Chondrocyte (in vitro differentiated cells): ENCODE measurements around the gene KRT38. TPM values are rescaled to one million over a fixed set of nuclear protein-coding genes. Genes with fewer than 3 reads are reported as not detected.

ENCODE experiments used
- DNase-seq: peaks from one replicate; pipeline ENCODE4 v3.0.0; 2021; ENCODE audit warnings: mixed read lengths, low spot score
- H3K27ac Mint-ChIP-seq: one replicate; pipeline ENCODE4 v1.8.0; 2021; ENCODE audit warnings: mild to moderate bottlenecking, moderate library complexity, mixed read lengths; ENCODE audit not compliant: unreplicated experiment
- H3K27me3 Mint-ChIP-seq: 2 replicates; pipeline ENCODE4 v1.8.0; 2021; ENCODE audit warnings: low read depth, mixed read lengths
- H3K36me3 Mint-ChIP-seq: 2 replicates; pipeline ENCODE4 v1.8.0; 2021; ENCODE audit warnings: low read depth, mixed read lengths
- H3K4me1 Mint-ChIP-seq: 2 replicates; pipeline ENCODE4 v1.8.0; 2021; ENCODE audit warnings: low read depth, mild to moderate bottlenecking, mixed read lengths
- H3K4me3 Mint-ChIP-seq: one replicate; pipeline ENCODE4 v1.8.0; 2021; ENCODE audit warnings: mild to moderate bottlenecking, moderate library complexity, mixed read lengths; ENCODE audit not compliant: unreplicated experiment
- H3K9me3 Mint-ChIP-seq: 2 replicates; pipeline ENCODE4 v1.8.0; 2021; ENCODE audit warnings: low read depth, mixed read lengths
- total RNA-seq: library from RNA; stranded (reverse); gene quantifications from 3 replicates; pipeline ENCODE4 v1.2.1, GENCODE V29; 2021
- TF ChIP-seq, protein P1 (sequence below): fragments of 200-600 bp; sonication (generic); IDR thresholded peaks from 2 replicates; pipeline ENCODE4 v1.5.0; 2021; ENCODE audit warnings: antibody characterized with exemption, mild to moderate bottlenecking, moderate library complexity

Gene KRT38
- total RNA-seq, 1 donor from 2014 or later = not detected

DNA sequence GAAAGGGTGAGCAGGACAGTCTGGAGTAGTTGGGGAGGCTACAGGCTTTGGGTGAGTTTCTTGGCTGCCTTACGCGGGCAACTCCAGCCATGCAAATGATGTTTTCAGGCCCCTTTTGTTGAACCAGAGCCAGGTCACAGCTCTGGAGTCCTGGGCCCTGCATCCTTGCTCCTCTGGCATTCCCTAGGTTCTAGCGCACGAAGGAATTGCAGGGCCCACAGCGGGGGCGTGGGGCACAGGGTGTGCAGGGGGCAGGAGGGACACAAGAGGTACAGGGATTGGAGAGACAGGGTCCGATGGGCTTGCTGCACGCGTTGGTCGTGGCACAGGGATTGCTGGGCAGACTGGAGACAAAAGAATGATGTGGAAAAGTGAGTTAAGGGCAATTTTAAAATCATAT lies 47.0 kb downstream of the KRT38 start:
- H3K36me3 Mint-ChIP-seq = no peaks in the 10 kb centered on the region
- no peak for DNase-seq
- H3K27ac Mint-ChIP-seq = no peak overlapping the region
- no peak overlapping the region for H3K4me3 Mint-ChIP-seq
- TF ChIP-seq, protein P1, sequence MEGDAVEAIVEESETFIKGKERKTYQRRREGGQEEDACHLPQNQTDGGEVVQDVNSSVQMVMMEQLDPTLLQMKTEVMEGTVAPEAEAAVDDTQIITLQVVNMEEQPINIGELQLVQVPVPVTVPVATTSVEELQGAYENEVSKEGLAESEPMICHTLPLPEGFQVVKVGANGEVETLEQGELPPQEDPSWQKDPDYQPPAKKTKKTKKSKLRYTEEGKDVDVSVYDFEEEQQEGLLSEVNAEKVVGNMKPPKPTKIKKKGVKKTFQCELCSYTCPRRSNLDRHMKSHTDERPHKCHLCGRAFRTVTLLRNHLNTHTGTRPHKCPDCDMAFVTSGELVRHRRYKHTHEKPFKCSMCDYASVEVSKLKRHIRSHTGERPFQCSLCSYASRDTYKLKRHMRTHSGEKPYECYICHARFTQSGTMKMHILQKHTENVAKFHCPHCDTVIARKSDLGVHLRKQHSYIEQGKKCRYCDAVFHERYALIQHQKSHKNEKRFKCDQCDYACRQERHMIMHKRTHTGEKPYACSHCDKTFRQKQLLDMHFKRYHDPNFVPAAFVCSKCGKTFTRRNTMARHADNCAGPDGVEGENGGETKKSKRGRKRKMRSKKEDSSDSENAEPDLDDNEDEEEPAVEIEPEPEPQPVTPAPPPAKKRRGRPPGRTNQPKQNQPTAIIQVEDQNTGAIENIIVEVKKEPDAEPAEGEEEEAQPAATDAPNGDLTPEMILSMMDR = no peak
- H3K4me1 Mint-ChIP-seq = no peaks in the 10 kb centered on the region
- peaks cover 2% of the 10 kb centered on the region for H3K27me3 Mint-ChIP-seq
- no peaks in the 10 kb centered on the region for H3K9me3 Mint-ChIP-seq

DNA sequence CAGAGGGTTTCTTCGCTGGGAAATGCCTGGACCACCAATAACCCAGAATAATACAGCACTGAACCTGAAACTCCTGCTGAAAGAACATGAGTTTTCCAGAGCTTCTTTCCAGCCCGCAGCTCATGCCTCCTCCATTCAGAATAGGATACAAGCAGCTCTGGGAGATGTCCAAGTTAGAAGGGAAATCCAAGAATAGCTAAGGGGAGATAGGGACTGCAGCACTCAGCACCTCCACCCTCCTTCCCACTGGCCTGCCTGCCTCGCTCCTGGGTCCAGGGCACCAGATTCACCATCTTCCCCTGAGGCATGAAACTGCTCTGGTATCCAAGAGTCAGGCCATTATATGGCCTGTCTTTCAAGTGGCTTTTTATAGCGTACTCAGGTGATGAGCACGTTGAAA lies 47.5 kb downstream of the KRT38 start:
- Mint-ChIP-seq H3K27me3 (peaks cover 2% of the 10 kb centered on the region), H3K4me3 (no peak overlapping the region), H3K27ac (no peak overlapping the region), H3K9me3 (no peaks in the 10 kb centered on the region), H3K4me1 (no peaks in the 10 kb centered on the region), H3K36me3 (no peaks in the 10 kb centered on the region)
- no peak for DNase-seq
- TF ChIP-seq, protein P1 = no peak

DNA sequence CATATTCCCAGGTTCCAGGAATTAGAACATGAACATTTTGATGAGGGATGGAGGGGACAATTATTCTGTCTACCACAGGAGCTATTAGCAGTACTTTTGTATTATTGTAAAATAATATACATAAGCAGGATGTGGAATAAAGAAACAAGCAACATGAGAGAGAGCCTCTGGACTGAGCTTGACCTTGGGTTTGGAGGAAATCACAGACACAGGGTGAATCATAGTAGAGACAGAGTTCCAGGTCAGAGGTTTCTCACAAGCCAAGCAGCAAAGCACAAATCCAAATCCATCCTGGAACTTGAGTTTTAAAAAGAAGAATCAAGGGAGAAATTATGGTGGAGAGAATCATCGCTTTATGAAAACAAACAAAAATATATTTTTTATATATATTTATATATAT lies 48.5 kb downstream of the KRT38 start:
- peaks cover 2% of the 10 kb centered on the region for H3K27me3 Mint-ChIP-seq
- DNase-seq = no peak
- H3K4me3 Mint-ChIP-seq = no peak overlapping the region

DNA sequence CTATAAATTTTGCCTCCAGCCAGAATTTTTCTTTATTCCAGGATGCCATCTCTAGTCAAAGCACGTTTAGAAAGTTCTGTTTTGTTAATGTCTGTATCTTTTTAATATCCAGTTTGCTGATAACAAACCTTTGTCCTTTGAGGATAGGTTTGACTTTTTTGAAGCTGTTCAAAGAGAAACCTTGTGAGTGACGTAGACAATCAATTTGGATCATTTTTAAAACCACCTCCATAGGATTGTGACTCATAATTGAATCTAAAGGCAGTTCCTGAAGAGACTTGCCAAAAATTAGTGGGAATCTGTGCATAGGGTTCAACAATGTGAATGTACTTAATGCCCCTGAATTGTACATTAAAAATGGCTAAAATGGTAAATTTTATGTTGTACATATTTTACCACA lies 49.2 kb downstream of the KRT38 start:
- H3K36me3 Mint-ChIP-seq = peaks cover 2% of the 10 kb centered on the region
- H3K27ac Mint-ChIP-seq = no peak overlapping the region
- no peak for DNase-seq
- H3K9me3 Mint-ChIP-seq = peaks cover 3% of the 10 kb centered on the region
- TF ChIP-seq, protein P1 = no peak
- no peak overlapping the region for H3K4me3 Mint-ChIP-seq
- no peaks in the 10 kb centered on the region for H3K27me3 Mint-ChIP-seq
- H3K4me1 Mint-ChIP-seq = no peaks in the 10 kb centered on the region

More for the DNA sequence above, 48.5 kb downstream of the KRT38 start:
- H3K36me3 Mint-ChIP-seq = no peaks in the 10 kb centered on the region
- H3K9me3 Mint-ChIP-seq = no peaks in the 10 kb centered on the region
- TF ChIP-seq, protein P1 = no peak
- no peaks in the 10 kb centered on the region for H3K4me1 Mint-ChIP-seq
- H3K27ac Mint-ChIP-seq = no peak overlapping the region

DNA sequence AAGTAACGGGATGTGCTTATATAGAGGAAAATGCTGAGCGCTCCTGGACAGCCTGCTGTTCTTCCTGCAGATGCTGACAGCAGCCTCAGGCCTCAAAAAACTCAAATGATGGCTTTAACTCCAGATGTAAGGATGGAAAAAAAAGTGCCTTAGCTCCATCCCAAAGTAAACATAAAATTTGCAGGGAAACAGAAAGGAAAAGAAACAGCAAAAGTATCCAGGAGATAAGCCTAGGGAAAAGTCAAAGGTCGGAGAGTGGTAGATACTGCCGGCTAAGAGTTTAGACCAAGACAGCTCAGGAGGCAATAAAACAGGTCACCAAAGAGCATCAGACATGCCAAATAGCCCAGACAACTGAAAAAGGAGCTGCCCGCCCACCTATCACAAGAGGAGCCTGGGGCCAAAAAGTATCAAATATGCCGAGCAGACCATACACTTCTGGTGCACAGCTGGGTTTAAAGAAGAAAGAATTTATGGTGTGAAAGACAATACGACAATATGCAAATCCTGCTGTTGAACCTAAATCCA lies 50.3 kb downstream of the KRT38 start:
- Mint-ChIP-seq H3K36me3 (peaks cover 2% of the 10 kb centered on the region), H3K4me1 (no peaks in the 10 kb centered on the region), H3K9me3 (peaks cover 7% of the 10 kb centered on the region), H3K27me3 (no peaks in the 10 kb centered on the region), H3K4me3 (no peak overlapping the region), H3K27ac (no peak overlapping the region)
- DNase-seq = no peak
- TF ChIP-seq, protein P1 = no peak
